ENCODE data around the gene CCL26. TPM values are rescaled to one million over a fixed set of nuclear protein-coding genes. Genes with fewer than 3 reads are reported as not detected.

Gene CCL26
- total and polyA plus RNA-seq, 9 of the 15 experiments (the other 6 are each of a cell fraction or from before 2014, with no cell fraction given), result 2.3 to 26.8 (median 8.4) TPM

DNA sequence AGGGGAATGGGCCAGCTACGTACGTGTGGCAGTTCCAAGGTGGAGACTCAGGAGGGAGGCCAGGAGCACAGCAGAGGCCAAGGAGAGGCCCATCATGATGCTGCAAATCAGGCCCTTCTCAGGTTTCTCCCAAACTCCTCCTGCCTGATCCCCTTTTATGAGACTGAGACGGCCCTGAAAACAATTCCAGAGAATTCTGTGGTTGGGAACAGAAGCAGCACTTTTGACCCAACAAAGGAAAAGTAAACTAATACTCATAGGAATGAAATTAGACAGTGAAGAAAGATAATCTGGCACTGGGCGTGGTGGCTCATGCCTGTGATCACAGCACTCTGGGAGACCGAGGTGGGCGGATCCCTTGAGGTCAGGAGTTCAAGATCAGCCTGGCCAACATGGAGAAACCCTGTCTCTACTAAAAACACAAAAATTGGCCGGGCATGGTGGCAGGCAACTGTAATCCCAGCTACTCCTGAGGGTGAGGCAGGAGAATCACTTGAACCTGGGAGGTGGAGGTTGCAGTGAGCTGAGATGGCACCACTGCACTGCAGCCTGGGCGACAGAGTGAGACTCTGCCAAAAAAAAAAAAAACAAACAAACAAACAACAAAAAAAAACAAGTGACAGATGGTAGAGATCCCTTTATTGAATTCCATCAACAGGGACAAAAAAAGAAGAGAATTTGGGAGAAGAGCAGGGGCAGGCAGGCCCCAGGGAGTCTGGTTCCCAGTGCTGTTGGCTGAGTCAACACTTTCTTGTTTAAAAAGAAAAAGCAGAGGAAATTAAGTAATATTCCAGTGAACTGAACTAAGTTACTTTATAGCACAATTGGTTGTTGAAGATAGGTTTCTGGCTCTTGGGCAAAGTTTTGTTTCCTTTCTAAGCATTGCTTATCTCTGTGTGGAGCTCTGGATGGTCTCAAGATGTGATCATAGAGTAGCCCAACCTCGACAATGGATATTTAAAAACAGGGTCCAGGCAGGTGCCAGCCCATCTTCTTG lies at the start of gene CCL26 (continued):
- TF ChIP-seq, protein P1, sequence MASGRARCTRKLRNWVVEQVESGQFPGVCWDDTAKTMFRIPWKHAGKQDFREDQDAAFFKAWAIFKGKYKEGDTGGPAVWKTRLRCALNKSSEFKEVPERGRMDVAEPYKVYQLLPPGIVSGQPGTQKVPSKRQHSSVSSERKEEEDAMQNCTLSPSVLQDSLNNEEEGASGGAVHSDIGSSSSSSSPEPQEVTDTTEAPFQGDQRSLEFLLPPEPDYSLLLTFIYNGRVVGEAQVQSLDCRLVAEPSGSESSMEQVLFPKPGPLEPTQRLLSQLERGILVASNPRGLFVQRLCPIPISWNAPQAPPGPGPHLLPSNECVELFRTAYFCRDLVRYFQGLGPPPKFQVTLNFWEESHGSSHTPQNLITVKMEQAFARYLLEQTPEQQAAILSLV (tag; IDR thresholded peaks at IDR 0.05), result 0 out of 2 replicates have a peak, but pooled peaks have one; percentile 28
- no peak for TF ChIP-seq ZNF408 (CRISPR knock-in tag; IDR thresholded peaks at IDR 0.05; ENCODE audit: low read depth)
- TF ChIP-seq POLR2H (tag; IDR thresholded peaks at IDR 0.05; ENCODE audit: low read depth), result no peak
- TF ChIP-seq, protein P2, sequence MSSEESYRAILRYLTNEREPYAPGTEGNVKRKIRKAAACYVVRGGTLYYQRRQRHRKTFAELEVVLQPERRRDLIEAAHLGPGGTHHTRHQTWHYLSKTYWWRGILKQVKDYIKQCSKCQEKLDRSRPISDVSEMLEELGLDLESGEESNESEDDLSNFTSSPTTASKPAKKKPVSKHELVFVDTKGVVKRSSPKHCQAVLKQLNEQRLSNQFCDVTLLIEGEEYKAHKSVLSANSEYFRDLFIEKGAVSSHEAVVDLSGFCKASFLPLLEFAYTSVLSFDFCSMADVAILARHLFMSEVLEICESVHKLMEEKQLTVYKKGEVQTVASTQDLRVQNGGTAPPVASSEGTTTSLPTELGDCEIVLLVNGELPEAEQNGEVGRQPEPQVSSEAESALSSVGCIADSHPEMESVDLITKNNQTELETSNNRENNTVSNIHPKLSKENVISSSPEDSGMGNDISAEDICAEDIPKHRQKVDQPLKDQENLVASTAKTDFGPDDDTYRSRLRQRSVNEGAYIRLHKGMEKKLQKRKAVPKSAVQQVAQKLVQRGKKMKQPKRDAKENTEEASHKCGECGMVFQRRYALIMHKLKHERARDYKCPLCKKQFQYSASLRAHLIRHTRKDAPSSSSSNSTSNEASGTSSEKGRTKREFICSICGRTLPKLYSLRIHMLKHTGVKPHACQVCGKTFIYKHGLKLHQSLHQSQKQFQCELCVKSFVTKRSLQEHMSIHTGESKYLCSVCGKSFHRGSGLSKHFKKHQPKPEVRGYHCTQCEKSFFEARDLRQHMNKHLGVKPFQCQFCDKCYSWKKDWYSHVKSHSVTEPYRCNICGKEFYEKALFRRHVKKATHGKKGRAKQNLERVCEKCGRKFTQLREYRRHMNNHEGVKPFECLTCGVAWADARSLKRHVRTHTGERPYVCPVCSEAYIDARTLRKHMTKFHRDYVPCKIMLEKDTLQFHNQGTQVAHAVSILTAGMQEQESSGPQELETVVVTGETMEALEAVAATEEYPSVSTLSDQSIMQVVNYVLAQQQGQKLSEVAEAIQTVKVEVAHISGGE (CRISPR knock-in tag; IDR thresholded peaks at IDR 0.05), result peak in 1 of 3 experiments; percentile 23; a peak in 1 of 6 replicates
- 0 out of 2 replicates have a peak, but pooled peaks have one; percentile 8 for TF ChIP-seq NFIC (IDR thresholded peaks at IDR 0.05)
- no peak for TF ChIP-seq RB1 (IDR thresholded peaks at IDR 0.05; ENCODE audit: low read depth)
- TF ChIP-seq ZNF77 (CRISPR knock-in tag; IDR thresholded peaks at IDR 0.05), result no peak
- TF ChIP-seq POLR2B (IDR thresholded peaks at IDR 0.05; ENCODE audit: low read depth, partially characterized antibody), result no peak
- peak; percentile 78 for TF ChIP-seq DPF2 (IDR thresholded peaks at IDR 0.05)
- no peak for TF ChIP-seq POLR3A (IDR thresholded peaks at IDR 0.05; ENCODE audit: borderline replicate concordance, extremely low read depth, insufficient read depth, insufficient read length)
- TF ChIP-seq, protein P3, sequence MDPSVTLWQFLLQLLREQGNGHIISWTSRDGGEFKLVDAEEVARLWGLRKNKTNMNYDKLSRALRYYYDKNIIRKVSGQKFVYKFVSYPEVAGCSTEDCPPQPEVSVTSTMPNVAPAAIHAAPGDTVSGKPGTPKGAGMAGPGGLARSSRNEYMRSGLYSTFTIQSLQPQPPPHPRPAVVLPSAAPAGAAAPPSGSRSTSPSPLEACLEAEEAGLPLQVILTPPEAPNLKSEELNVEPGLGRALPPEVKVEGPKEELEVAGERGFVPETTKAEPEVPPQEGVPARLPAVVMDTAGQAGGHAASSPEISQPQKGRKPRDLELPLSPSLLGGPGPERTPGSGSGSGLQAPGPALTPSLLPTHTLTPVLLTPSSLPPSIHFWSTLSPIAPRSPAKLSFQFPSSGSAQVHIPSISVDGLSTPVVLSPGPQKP (CRISPR knock-in tag; IDR thresholded peaks at IDR 0.05), result no peak
- no peak for TF ChIP-seq ZNF124 (CRISPR knock-in tag; IDR thresholded peaks at IDR 0.05)
- no peak for TF ChIP-seq FOS (IDR thresholded peaks at IDR 0.05; ENCODE audit: extremely low read depth, insufficient read length)
- TF ChIP-seq, protein P4, sequence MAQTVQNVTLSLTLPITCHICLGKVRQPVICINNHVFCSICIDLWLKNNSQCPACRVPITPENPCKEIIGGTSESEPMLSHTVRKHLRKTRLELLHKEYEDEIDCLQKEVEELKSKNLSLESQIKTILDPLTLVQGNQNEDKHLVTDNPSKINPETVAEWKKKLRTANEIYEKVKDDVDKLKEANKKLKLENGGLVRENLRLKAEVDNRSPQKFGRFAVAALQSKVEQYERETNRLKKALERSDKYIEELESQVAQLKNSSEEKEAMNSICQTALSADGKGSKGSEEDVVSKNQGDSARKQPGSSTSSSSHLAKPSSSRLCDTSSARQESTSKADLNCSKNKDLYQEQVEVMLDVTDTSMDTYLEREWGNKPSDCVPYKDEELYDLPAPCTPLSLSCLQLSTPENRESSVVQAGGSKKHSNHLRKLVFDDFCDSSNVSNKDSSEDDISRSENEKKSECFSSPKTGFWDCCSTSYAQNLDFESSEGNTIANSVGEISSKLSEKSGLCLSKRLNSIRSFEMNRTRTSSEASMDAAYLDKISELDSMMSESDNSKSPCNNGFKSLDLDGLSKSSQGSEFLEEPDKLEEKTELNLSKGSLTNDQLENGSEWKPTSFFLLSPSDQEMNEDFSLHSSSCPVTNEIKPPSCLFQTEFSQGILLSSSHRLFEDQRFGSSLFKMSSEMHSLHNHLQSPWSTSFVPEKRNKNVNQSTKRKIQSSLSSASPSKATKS (CRISPR knock-in tag; IDR thresholded peaks at IDR 0.05), result no peak
- no peak for TF ChIP-seq SMARCE1 (IDR thresholded peaks at IDR 0.05)
- no peak for TF ChIP-seq JUNB (CRISPR knock-in tag; conservative IDR thresholded peaks at IDR 0.05)
- TF ChIP-seq KLF6 (CRISPR knock-in tag; IDR thresholded peaks at IDR 0.05; ENCODE audit: borderline replicate concordance), result 0 out of 2 replicates have a peak, but pooled peaks have one; percentile 4
- no peak for TF ChIP-seq HMGN3 (IDR thresholded peaks at IDR 0.05; ENCODE audit: borderline replicate concordance, extremely low read depth, insufficient read length, low read depth, low read length)
